K562 (cell line): ENCODE measurements around the gene DOLPP1. TPM values are rescaled to one million over a fixed set of nuclear protein-coding genes. Genes with fewer than 3 reads are reported as not detected.

ENCODE experiments used
- C11orf30 ChIP-seq: fragments of 450-650 bp; IDR thresholded peaks from 2 replicates; pipeline ENCODE4 v1.6.1; 2016; ENCODE audit warnings: low read depth, mild to moderate bottlenecking
- COPS2 ChIP-seq: fragments of 450-650 bp; conservative IDR thresholded peaks from 2 replicates; pipeline ENCODE4 v1.6.1; 2016; ENCODE audit warnings: mild to moderate bottlenecking, moderate library complexity
- EP400 ChIP-seq: fragments of 450-650 bp; IDR thresholded peaks from 2 replicates; pipeline ENCODE4 v1.6.1; 2017; ENCODE audit warnings: antibody characterized with exemption, mild to moderate bottlenecking, moderate library complexity
- FOXO4 ChIP-seq: fragments of 450-650 bp; formaldehyde crosslinking; IDR thresholded peaks from 2 replicates; pipeline ENCODE4 v1.4.0; 2020; ENCODE audit warnings: mild to moderate bottlenecking, moderate library complexity
- IRF9 ChIP-seq: fragments of 450-650 bp; IDR thresholded peaks from 2 replicates; pipeline ENCODE4 v1.6.1; 2016; ENCODE audit warnings: missing biosample characterization, missing genetic modification characterization
- KDM2B ChIP-seq: fragments of 250-450 bp; sonication (Bioruptor Pico); IDR thresholded peaks from 2 replicates; pipeline ENCODE4 v1.8.0; 2021; ENCODE audit warnings: mild to moderate bottlenecking, moderate library complexity
- MAX ChIP-seq: sonication (generic); formaldehyde crosslinking; IDR thresholded peaks from 2 replicates; pipeline ENCODE4 v1.9.0; 2022; ENCODE audit warnings: mild to moderate bottlenecking, missing genetic modification reagents
- MTA3 ChIP-seq: fragments of 450-650 bp; formaldehyde crosslinking; IDR thresholded peaks from 2 replicates; pipeline ENCODE4 v1.6.1; 2017; ENCODE audit warnings: mild to moderate bottlenecking, borderline replicate concordance
- NFIX ChIP-seq: fragments of 250-450 bp; sonication (Bioruptor Pico); IDR thresholded peaks from 2 replicates; pipeline ENCODE4 v1.4.0; 2020; ENCODE audit warnings: low read depth, mild to moderate bottlenecking, moderate library complexity
- NRF1 ChIP-seq, 2 experiments: fragments of 450-650 bp; IDR thresholded peaks in 1 of 2; conservative IDR thresholded peaks in 1 of 2; 2 replicates each; pipeline ENCODE4 v1.6.1; 2014; ENCODE audit warnings: mild to moderate bottlenecking in 2 of 2
- ZBTB49 ChIP-seq: sonication (generic); formaldehyde crosslinking; IDR thresholded peaks from 2 replicates; pipeline ENCODE4 v1.8.0; 2022; ENCODE audit warnings: missing genetic modification reagents, mild to moderate bottlenecking, borderline replicate concordance
- polyA plus RNA-seq, 8 experiments: library from polyadenylated mRNA; depleted of rRNA in 4 of 8; stranded (reverse) in 5 of 8; unstranded in 3 of 8; fragments of >200 nt; fragmentation: Nextera tagmentation in 2 of 8; fragmentation: Illumina TruSeq in 1 of 8; extraction: Ambion mirVana in 2 of 8; extraction: Trizol in 1 of 8; gene quantifications; 2 replicates each; pipeline versions ENCODE4 v1.2.1 to v1.2.3, GENCODE V29; 2011 to 2014; ENCODE audit warnings: inconsistent platforms in 1 of 8, missing spikeins in 1 of 8
- total RNA-seq, 7 experiments: library from RNA; depleted of rRNA in 6 of 7; stranded (reverse); fragments of >200 nt in 6 of 7; fragmentation: Illumina TruSeq in 2 of 7; extraction: Trizol in 2 of 7; gene quantifications; 2 replicates each; pipeline versions ENCODE4 v1.2.1 to v1.2.3, GENCODE V29; 2011 to 2021; ENCODE audit warnings: low replicate concordance in 1 of 7

Gene DOLPP1
- total and polyA plus RNA-seq, 9 of the 15 experiments (the other 6 are each of a cell fraction or from before 2014, with no cell fraction given): 3.0 to 39.8 (median 30.5) TPM

GRCh38 chr9:129109952-129110739 is 29.2 kb downstream of the DOLPP1 start (continued):
- TF ChIP-seq ZBTB49 (CRISPR knock-in tag) (no peak), EP400 (no peak), C11orf30 (no peak), COPS2 (no peak), MTA3 (peak; percentile 12; the same call in 1 of the 2 replicates), MAX (CRISPR knock-in tag) (peak; percentile 14; the same call in 1 of the 2 replicates), NFIX (CRISPR knock-in tag) (no peak), KDM2B (CRISPR knock-in tag) (0 out of 2 replicates have a peak, but pooled peaks have one; percentile 64), NRF1 (conservative IDR thresholded peaks at IDR 0.05 in 1 of 2, IDR thresholded peaks at IDR 0.05 in 1 of 2) (peak; percentile 32 to 43; a peak in 1 of 4 replicates), FOXO4 (CRISPR knock-in tag) (no peak), IRF9 (no peak)
